ENCODE measurements around the gene DIDO1.

Gene DIDO1

DNA sequence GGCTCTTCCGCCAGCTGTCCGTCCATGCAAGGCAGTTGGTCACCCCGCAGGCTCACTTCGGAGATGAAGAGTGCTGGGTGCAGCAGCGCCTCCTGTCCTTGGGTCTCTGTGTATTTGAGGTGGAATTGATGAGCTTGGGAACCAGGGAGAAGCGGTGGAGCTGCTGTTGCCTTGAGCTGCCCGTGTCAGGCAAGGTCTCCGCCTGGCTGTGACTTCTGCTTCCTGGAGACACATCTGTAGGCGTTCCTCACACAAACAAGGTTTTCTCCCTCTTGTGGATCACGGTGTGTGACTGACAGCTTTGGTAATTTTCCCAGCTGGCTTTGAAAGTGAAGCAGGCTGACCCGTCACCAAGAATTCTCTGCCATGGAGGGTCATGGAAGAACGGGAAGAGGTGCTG is 23.7 kb upstream of the DIDO1 start:
- no peak for DNase-seq

DNA sequence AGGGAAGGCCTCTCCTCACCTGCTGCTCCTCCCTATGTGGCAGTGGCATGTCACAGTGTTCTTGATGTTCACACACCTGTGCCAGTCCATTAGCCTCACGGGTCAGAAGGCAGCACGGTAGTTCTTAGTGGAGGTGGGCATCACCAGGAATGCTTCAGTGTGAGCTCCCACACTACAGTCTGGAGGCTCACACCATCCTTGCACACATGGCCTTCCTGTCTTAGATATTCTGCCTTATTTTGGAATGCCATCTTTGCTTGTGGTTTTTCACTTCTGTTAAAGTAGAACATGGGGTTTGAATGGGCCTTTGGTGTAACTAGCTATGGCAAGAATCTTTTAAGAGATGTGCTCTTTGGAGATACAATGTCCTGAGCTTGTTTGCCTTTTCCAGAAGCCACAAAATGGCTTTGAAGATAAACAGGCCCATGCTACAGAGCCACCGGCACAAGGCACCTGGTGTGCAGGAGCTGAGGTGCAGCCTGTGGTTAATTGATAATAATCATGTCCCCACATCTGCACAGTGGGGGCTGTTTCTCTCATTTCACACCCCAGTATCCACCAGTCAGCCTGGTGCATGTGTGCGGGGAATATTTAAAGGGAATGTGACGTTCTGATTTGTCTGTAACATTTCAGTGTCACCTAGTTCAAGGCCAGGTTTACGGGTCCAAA is 23.0 kb upstream of the DIDO1 start:
- DNase-seq = no peak

DNA sequence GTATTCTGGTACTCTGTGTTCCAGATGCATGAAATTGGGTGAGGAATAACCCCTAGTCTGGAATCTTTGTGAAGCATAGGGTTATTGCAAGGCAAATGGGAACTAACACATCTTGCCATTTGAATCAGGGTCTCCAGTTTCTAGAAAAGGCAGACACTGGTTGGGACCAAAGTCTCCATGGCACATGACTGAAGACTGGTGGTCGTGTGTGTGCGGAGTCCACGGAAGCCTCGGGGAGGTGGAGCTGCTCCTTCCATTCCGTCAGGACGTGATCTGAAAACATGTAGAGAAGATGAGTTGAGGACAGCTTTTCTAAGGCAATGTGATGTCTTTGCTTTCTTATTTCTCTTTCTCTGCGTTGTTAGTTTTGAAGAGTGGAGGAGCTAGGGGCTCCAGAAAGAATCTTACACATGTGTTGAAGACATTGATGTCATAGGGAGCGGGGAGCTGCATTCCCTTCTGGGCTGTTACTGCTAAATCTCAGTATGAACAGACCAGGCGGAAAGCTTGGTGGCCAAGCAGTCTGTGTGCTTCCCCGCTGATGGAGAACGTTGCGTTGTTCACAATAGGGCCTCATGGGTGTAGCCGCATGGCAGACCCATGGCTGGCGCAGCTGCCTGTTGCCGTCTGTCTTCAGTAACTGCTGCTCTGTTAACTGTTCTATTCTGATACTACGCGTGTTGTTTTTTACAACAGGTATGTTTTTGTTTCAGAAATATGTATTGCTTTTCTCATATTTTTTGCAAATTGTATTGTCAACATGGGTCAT is 21.4 kb upstream of the DIDO1 start:
- DNase-seq = no peak

DNA sequence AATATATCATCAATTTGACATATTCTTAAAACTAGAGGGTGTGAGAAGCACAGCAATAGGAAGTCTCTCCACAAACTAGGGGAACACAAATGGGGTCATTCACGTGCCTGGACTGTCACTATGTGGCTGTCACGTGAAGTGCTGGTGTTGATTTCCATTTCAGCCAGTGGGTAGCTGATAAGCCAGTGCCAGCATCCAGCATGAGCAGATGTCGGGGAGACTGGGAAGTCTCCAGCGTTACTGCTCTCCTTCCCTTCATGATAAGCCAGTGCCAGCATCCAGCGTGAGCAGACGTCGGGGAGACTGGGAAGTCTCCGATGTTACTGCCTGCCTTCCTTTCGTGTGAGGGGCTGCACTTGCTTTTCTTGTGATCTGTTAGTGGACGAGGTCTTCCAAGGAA is 20.6 kb upstream of the DIDO1 start:
- DNase-seq = no peak

DNA sequence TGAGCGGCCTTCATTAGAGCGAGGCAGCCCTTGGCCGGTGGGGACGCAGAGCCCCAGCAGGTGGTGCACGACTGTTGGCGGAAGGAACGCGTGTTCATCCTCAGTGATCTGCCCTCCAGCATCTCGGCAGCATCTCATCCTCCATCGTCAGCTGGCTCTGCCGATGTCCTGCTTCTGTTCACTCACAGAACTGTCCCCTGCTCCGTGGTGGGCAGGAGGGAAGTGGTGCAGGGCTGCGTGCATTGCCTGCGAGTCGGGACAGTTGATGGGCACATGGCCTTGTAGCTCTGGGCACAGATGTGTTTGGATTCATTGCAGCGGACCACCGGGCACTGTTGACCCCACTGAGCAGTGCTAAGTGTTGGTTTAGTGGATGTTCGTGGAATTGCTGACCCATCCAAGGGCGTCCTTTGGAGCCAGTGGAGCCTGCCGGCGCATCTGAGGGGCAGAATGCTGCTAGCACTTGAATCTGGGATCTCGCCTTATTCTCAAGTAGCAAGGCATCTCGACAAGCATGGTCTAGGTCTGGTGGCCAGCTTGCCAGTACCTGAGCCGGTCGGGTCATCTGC is 19.6 kb upstream of the DIDO1 start:
- DNase-seq = no peak

DNA sequence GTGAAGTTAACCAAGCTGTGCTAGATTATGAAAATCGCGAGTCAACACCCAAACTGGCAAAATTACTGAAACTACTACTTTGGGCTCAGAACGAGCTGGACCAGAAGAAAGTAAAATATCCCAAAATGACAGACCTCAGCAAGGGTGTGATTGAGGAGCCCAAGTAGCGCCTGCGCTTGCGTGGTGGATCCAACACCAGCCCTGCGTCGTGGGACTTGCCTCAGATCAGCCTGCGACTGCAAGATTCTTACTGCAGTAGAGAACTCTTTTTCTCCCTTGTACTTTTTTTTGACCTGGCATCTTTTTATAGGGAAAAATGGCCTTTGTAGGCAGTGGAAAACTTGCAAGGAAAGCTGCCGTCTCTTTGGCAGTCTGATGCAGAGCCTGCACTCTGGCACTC is 18.4 kb upstream of the DIDO1 start:
- no peak for DNase-seq

DNA sequence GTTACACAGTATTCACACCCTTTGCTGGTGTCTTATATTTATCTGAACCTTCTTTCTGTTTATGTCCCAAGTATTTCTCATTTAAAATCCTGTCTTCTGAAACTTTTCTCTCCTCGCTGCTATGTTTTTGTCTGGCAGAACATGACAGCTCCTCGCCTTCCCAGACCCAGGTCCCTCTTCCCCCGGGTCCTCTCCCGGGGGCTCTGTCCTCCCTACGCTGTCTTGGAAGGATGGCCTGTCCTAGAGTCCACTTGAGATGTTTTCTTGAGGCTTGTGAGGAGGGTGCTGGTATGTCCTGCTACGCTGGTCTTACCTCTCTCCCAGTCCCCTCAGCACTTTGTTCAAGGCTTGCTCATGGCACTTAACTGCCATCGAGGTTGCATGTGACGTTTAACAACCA is 17.9 kb upstream of the DIDO1 start:
- DNase-seq = no peak

DNA sequence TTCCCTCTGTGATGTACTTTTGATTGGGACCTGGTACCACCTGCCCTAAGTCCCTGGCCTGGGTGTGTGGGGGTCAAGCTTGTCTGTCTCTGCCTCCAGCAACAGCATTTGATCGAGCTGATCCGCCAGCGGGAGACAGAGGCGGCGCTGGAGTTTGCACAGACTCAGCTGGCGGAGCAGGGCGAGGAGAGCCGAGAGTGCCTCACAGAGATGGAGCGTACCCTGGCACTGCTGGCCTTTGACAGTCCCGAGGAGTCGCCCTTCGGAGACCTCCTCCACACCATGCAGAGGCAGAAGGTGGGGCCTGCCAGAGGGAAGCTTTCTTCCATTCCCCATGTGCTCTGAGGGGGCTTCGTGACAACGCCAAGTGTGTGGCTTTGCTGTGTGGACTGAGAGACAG is 17.1 kb upstream of the DIDO1 start:
- DNase-seq = no peak

DNA sequence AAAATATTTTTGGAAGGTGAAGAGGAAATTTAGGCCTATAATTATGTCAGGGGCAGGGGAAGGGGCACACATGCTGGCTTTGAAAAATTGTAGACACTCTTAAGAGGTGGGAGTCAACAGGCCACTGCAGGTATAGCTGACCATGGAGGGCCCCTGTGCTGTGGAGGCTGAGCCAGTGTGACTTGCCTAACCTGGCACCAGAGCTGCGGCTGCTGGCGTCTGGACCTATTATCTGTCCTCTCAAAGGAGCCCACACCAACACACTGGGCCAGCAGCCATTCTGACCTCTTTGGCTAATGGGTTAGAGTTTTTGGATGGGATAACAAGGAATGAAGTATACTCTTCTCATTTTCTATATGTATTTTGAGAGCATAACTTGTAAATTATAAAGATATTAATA is 16.2 kb upstream of the DIDO1 start:
- no peak for DNase-seq

DNA sequence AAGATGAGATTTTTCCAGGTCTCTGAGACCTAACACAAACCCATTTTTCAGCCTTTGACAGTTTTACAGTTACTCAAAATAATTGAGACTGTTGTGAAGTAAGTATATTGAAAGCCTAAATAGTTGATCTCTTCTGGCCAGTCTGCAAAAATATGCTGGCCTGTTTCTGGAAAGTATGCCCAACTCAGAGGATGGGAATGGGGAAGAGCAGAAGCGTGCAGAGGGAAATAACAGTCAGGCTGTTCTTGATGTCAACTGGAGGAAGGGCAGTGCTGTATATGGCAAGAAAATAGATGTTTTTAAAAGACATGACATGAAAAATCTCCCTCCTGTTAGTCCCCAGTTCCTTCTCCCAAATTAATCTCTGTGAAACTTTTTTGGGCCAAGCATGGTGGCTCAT is 15.5 kb upstream of the DIDO1 start:
- no peak for DNase-seq

DNA sequence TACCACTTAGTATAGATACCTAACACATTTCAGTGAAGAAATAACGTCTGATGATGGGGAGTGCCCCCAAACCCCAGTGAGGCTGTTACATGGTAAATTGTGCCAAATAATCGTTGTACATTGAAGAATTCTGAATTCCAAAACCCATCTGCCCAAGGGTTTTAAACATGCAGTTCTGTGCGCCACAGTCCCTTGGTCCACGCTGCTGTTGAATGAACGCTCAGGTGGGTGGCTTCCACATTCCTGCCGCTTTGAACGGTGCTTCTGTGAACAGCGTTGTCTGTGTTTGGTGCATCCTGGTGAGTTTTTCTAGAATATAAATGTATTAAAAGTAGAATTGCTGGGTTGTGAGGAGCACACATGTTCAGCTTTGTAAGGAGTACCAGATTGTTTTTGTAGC is 14.6 kb upstream of the DIDO1 start:
- no peak for DNase-seq

DNA sequence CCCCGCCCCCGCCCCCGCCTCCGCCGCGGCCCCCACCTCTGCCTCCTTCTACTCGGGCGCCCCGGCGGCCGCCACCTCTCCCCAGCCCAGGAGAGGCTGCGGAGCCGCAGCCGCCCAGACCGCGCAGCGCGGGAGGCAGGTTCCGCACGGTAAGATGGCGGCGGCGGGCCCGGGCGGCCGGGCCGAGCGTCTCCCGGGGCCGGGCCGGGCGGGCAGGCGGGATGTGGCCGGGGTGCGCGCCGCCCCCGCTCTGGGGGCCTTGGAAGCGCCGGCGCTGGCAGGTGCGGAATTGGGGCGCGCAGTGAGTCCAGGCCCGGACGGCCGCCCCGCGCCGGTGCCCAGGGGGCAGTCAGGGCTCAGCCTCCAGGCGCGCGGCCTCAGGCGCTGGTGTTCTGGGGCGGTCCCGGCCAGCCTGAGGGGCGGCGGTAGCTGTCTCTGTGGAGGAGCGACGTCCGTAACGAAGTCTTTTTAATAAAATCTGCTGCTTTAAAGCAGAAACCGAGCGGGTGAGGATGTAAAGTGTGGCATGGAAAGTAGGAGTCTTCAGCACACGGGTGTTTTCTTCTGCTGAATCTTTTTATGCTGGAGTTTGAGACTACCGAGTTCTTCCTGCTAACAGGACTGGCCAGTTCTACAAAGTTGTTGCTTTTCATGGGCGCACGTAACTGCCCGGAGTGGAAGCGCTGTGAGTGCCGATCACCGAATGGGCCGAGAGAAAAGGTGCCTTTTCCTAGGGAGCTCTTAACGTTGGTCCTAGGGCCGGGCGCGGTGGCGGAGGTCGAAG is 12.0 kb upstream of the DIDO1 start, which contains the start of gene GID8:
Gene GID8, plus strand, starts transcription at position 43 of the 784 bp plus-strand sequence. CDS start 3,356 bp downstream, outside the sequence.
- DNase-seq = no peak

DNA sequence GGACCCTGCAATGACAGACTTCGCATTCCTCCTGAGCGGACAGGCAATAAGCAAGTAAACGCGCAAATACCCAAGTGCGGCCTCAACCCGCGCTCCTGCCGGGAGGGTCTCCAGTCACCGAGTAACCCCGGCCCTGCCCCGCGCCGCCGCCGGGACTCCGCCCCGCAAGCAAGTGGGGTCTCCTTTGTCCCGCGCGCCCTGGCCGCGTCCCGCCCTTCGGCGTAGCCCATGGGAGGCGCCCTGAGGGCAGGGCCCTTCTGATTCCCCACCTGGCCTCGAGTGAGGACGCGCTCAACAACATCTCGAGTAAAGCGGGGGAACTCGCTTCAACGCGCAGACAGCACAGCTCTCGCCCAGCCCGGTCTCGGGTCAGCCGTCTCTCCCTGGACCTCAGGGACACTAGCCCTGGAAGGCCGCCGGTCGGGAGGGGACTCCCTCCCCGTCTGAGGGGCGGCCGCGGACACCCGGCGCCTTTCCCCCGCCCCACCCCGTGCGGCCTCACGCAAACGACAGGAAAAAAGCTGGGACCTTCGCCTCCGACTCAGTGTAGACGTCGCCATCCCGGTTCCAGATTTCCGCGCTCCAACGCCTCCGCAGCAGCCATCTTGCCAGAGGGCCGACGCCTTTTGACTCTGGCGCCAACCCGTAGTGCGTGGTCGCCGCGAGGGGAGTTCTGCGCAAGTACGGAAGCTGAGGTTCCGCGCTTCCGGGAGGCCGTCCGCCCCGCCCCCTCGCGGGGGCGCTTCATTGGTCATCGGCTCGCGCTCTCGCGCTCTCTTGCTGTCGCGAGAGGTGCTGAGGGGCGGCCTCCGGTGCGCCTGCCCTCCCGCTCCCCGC is 11.2 kb upstream of the DIDO1 start:
- DNase-seq = peak; percentile 93

DNA sequence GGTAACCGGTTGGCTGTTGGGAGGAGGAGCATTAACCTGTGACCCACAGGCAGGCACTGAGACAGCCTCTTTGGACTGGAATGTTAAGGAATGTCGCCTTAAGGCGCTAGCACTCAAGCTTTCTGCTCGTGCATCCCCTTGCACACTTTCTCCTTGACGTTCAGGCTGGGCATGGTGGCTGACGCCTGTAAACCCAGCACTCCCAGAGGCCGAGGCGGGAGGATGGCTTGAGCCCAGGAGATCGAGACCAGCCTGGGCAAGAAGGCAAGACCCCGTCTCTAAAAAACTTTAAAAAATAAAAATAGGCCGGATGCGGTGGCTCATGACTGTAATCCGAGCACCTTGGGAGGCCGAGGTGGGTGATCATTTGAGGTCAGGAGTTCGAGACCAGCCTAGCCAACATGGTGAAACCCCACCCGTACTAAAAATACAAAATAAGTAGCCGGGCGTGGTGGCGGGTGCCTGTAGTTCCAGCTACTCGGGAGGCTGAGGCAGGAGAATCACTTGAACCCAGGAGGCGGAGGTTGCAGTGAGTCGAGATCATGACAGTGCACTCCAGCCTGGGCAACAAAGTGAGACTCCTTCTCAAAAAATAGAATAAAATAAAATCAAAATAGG is 9.8 kb upstream of the DIDO1 start:
- no peak for DNase-seq

DNA sequence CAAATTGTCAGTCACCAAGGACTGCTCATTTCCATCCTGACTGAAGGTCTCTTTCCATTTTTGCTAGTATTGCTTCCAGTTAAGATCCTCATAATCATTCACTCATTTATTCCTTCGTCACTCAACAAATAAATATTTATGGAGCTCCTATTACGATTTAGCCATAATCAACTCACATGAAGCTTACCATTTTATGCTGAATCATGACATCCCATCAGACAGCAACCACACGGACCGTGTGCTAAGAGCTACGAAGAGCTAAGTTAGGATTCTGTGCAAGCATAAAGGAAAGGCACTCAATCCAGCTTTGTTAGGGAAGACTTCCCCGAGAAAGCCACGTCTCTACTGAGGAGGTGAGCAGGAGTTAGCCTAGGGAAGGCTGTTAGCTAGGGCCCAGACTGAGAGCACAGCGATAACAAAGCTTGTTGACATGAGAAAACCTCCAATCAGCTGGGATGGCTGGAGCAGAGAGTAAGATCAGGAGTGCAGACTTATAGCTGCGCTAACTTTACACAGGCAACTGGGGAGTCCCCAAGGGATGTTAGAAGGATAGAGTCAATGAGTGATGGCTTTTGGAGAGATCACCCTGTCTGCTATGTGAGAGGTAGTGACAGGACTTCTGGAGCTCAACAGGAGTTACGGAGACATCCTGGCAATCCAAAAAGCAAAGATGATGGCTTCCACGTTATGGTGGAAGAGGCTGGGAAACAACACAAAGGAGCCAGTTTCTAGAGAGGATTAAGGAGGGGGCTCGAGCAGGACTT is 9.1 kb upstream of the DIDO1 start:
- no peak for DNase-seq

DNA sequence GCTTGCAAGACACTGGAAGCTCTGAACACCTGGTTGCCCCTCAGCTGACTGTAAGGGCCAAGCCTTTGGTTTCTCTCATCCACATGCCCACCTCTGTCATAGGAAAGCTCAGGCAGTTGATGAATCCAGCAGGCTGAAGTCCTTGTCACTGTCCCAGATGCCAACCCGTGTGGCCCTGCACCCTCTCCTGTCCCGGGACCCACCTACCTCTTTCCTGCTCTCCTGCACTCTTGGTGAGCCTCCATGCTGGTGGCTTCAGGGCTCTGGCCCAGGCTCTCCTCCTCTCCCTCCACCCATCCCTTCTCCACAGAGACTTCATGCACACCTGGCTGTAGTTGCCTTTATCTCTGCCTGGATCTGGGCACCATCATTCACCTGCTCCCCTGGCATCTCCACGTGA is 7.7 kb upstream of the DIDO1 start:
- no peak for DNase-seq

DNA sequence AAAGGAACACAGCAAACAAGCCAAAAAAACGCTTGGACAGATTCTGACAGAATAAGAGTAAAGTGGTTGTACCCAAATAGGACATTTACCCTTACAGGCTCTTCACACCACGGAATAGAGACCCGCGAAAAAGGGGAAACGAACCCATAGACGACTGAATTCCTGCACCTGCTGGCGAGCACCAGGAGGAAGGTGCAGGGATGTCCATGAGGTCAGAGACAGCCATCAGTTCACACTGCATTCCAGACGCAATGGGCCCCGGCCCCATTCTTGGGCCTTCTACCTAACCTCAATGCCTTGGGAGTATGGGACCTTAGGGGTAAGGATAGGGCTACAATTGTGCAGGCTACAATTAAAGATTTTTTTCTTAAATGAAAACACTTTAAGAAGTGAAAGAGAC is 5.2 kb upstream of the DIDO1 start:
- DNase-seq = no peak

DNA sequence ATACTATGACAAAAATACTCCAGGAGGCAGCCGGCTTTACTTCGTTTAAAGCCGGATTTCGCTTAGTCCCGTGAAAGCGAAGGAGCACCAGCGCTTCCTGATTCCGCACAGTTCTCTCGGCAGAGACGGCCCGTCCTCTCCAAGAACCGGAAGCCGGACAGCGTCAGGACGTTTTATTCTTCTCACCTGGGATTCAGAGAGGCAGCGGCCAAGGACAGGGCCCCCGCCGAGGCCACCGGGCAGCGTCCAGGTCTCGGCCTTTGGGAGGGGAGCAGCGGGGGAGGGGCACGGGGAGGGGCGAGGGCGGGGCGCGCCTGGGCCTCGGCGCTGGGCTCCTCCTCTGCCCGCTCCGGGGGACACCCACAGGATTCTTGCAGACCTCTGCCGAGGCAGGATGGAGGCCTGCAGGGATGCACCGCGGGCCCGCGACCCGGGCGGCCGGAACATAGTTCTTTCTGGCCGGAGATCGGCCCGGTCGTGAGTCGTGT is 2.8 kb upstream of the DIDO1 start:
- no peak for DNase-seq

DNA sequence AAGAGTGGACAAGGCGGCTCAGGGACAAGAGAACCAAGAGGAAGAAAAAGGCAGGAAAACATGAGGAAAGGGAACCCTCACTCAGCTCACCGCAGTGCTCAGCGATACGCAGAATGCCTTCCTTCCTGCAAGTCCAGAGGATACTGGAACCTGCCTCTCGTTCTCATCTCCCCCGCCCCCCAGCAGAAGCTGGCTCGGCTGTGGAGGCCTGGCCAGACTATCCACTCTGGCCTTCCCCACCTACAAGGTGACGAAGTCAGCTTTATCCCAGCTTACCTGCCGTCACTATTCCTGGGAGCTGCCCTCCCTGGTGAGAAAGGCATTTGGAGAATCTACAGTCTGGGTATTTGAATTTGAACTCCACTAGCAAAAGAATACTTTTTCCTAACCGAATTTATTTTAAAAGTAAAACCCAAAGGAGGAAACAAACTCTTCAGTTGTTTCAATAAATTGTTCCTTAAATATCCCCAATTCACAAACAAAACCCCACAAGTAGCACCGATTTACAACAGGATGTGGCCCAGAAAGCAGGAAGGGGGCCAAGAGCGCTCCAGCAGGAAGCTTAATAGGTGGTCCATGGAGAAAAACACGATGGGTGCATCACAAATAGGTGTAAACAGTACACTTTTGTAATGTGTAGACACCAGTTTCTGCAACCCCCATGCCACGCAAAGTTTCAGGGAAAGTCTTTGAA is 2.1 kb upstream of the DIDO1 start:
- DNase-seq = no peak

DNA sequence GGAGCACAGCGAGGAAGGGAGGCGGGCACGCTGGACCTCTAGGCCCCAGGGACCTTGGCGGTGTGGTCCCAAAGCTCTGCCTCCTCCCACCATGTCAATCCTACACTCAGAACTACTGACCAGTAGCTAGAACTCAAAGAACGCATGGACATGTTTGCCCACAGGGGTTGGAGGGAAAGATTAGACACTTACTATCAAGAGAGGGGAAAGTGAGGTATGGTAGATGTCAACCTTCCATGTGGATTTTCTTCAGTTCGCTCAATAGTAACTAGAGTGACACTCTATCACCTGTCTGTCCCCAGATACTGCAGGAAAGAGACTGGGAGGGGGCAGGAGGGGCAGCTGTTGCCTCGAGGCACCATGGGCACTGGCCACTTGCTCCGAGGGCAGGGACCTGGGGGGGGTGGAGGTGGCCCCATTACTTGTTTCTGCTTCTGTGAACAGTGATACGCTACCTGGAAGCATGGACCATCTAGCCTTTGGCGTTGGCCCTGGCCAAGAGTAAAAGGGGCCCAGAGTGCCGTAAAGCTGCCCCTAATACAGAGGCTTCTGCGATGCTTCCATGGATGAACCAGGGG is 912 bp upstream of the DIDO1 start:
- no peak for DNase-seq
